ENCODE data around the gene HEBP2.
A peak's percentile ranks its signal among the peaks of the same experiment; 100 is the strongest.
"Not testable (repeated sequence)": the region's sequence is repeated elsewhere in the genome, so short reads cannot be mapped to it uniquely, and the experiment has no call there.

HEBP2 gene, protein sequence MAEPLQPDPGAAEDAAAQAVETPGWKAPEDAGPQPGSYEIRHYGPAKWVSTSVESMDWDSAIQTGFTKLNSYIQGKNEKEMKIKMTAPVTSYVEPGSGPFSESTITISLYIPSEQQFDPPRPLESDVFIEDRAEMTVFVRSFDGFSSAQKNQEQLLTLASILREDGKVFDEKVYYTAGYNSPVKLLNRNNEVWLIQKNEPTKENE

GRCh38 chr6:138403801-138404665 is at the start of gene HEBP2:
HEBP2 (plus strand) TSS chr6:138404223; CDS start chr6:138404496, 273 bp downstream.
- DNase-seq, result peak; percentile 84

DNA sequence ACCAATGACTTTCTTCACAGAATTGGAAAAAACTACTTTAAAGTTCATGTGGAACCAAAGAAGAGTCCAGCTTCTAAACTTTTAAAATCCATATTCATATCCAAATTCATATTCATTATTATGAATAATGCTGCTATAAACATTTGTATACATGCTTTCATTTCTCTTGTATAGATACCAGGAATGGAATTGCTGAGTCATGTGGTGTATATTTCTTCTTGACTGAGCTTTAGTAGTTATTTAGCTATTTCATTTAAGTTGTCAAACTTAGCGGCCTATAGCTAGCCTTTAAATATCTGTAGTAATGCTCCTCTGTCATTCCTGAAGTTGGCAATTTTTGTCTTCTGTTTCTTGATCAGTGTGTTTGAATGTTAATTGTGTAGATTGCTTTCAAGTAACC is 46.1 kb upstream of the HEBP2 start:
- no peak for DNase-seq

DNA sequence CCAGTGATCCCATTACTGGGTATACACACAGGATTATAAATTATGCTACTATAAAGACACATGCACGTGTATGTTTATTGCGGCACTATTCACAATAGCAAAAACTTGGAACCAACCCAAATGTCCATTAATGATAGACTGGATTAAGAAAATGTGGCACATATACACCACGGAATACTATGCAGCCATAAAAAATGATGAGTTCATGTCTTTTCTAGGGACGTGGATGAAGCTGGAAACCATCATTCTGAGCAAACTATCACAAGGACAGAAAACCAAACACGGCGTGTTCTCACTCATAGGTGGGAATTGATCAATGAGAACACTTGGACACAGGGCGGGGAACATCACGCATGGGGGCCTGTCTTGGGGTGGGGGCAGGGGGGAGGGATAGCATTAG is 35.3 kb upstream of the HEBP2 start:
- DNase-seq, result not testable (repeated sequence)

DNA sequence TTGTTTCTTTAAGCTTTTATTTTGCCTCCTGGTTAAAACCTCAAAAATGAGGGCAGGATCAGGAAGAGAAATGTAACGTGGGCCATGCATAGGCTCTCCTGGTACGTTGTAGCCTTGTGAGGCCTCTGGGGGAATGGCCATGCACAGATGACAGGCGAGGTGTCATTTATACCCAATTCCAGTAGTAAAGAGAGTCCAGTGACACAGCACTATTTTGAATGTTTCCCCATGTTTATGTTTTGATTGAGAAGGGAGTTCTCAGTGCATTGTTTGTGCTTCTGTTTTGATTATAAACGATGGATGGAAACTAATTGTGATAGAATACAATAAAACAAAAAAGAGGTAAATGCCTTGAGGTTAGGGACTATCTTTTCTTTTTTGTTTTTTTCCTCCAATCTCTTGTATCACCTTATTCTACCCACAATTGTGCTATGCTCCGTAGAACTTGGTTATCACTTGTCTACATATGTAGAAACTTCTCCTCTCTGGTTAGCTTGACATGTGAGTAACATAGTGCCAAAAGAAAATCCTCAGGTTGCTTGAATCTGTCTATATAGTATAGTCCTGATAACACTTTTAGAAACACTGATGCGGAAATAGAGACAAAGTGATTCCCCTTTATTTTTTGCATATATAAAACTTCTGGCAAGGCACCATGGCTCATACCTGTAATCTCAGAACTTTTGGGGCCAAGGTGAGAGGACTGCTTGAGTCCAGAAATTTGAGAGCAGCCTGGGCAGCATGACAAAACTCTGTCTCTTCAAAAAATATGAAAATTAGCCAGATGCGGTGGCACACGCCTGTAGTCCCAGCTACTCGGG is 33.2 kb upstream of the HEBP2 start:
- DNase-seq, result no peak

GRCh38 chr6:138371452-138371711 is 32.6 kb upstream of the HEBP2 start:
- DNase-seq, result no peak

DNA sequence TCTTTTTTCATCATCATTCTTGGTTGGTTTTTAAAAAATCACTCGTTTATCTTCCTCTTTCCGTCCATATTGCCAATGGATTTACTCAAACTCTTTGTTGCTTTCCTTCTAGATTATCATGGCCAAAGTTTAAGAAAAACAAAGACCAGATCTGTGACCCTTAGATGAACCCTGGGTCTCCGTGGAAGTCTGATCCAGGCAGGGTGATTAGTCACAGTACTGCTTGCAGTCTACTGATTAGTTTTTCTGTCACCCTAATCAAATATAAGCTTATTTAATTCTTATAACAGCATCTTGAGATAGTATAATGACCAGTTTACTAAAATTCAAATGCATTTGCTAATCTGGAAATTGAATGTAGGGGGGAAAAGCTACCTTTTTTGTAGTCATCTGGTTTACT is 32.3 kb upstream of the HEBP2 start:
- no peak for DNase-seq

DNA sequence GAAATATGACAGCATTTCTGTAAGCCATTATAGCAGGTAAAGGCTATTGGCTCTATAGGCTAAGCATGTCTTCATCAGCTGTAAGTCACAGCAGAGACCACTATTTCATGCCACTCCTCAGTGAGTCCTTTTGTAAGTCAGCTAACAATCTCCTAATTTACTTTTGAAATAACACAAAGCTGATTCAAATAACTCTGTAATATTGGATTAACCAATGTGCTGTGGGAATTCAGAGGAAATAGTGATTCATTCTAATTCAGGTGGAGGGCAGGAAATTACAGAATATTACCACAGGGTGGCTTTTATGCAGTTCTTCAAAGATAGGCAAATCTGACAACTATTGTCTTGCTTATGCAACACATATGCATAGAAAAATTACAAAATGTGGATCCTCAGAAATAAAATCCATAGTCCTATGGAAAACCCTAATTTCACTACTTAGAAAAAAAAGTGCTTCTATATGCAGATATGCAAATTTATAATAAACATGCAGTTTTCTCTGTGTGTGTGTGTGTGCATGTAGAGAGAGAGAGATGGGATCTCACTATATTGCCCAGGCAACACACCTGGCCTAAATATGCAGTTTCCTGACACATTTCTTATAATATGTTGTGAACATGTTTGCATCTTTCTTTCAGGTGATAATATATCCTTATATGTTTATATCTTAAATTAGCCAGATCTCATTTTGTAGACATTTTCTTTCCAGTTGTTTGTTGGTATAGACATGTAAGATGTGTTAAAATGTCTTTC is 31.1 kb upstream of the HEBP2 start:
- DNase-seq, result no peak

DNA sequence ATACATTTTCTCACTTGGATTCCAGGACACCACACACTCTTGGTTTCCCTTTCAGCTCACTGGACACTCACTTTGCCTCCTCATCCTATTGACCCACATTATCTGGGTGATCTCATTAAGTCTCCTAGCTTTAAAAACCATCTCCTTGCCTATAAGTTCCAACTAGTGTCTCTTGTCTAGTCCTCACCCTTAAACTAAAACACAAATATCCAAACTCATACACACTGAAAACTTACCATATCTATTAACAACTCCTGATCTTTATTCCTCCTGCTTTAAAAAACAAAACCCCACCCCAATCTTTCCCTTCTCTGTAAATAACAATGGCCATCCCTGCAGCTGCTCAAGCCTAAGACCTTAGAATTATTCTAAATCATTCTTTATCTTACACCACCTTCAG is 29.8 kb upstream of the HEBP2 start:
- DNase-seq, result no peak

DNA sequence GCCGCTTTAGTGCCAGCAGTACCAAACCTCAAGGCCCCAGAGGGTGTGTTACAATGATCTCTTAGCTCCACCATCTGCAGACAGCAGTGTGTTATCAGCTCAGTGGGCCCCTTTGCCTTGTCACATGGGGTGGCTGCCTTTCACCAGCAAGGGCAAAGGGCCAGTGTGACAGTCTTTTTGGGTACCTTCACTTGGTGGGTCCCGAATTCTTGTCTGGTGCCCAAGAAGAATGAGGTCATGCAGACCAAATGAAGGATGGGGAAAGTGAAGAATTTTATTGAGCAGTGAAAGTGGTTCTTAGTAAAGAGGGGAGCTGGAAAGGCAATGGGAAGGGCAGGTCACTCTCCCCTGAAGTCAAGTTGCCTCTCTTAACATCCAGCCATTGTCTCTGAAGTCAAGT is 29.2 kb upstream of the HEBP2 start:
- no peak for DNase-seq

GRCh38 chr6:138377042-138377441 is 27.0 kb upstream of the HEBP2 start:
- no peak for DNase-seq

DNA sequence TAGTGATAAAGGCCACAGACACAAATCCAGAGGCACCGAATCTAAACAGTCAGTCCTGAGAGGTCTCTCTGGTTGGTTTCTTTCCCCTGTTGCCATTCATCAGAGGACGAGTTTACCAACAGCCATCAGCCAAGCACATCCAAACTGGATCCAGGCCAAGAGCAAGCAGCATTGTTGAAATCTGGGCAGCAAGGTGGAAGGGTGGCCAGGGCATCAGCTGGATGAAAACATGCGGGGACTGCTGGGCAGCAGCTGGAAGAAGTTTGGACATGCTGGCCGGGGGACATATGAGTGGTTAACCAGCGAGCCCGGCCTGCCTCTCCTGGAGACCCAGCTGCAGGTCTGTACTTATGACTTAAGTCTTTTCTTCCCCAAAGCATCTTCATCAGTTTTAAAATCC is 26.2 kb upstream of the HEBP2 start, which contains the start of gene SMIM28:
Gene SMIM28 (plus strand): TSS at position 62 of the 400 bp plus-strand sequence. CDS start 168 bp downstream, at position 230.
- DNase-seq, result no peak

GRCh38 chr6:138378463-138378862 is 25.6 kb upstream of the HEBP2 start:
- DNase-seq, result no peak

- DNase-seq, result no peak
These were observed 21.3 kb upstream of the HEBP2 start for GRCh38 chr6:138382498-138383265.

- DNase-seq, result no peak
These were observed 20.2 kb upstream of the HEBP2 start for GRCh38 chr6:138383776-138384175.

- DNase-seq, result no peak
These were observed 17.1 kb upstream of the HEBP2 start for GRCh38 chr6:138386897-138387296.

DNA sequence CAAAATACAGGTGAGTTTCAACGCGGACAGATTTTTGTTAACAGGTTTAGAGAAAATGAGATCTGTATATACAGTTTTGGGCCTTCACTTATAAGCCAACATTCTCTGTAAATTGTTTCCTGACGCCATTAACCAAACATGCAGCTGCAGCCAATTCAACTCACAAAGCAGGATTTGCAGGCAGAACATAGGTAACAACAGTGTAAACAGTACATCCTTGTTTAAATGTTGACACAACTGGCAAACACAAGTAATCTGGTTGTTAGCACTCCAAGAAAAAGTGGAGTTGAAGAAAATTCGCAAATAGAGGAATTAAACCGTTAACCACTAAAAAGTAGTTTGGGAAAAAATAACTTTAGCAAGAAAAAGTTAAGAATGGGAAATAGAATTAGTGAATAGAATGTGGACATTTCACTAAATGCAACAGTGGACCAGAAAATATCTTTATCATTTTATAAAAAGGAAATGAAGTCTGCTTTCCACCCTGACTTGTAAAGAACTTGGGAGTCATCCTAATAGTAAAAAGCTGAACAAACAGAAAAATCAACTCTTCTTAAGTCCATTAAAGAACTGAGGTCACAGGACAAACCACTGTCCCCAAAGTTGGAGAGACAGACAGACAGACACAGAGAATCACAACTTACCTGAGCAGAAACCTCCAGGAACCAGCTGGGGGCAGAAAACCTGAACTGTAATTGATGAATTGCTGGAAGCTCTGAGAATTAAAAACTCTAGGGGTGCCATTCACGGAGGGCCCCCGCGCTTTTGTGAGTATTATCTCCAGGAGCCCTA is 16.2 kb upstream of the HEBP2 start:
- no peak for DNase-seq

- DNase-seq, result no peak
These were observed 14.5 kb upstream of the HEBP2 start for GRCh38 chr6:138389551-138389950.

GRCh38 chr6:138393871-138394783 is 9.9 kb upstream of the HEBP2 start:
- no peak for DNase-seq

GRCh38 chr6:138396709-138397108 is 7.3 kb upstream of the HEBP2 start:
- no peak for DNase-seq
